ENCODE results near the gene SLC30A2. TPM values are rescaled to one million over a fixed set of nuclear protein-coding genes. Genes with fewer than 3 reads are reported as not detected.

The SLC30A2 gene
- polyA plus RNA-seq, 1 donor (not counting 4 experiments of a cell fraction or from before 2014, with no cell fraction given), result not detected

DNA sequence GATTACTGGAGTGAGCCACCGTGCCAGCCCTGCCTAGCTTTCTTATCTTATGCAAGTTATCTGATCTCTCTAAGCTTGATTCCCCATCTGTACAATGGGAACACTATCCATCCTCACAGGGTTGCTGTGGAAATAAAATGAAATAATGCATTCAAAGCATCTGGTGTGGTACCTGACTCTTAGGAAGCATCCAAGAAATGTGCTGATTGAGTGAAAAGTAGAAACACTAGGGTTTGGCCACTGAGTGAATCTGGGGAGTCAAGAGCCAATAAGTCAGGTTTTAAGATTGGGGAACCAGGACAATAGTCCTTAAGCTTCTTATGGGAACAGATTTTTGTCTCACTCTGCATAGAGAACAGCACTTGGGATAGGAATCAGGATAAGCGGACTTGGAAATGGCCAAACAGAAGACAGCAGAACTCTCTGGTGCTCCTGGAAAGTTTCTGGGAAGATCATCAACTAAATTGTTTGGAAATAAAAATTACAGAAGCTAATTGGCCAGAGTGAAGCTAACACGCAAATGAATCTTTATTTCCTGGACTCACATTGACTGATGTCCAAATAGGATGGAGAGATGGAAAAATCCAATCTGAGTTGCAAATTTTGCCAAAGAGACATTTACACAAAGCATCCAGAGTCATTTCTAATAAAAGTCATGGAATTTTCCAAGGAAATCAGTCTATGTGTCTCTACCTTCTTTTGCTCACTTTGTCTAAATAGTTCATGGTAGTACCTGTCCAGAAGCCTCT, 51.3 kb downstream of the SLC30A2 start:
- TF ChIP-seq EZH2 (IDR thresholded peaks at IDR 0.05; ENCODE audit: low read length) (no peak), CTCF (optimal IDR thresholded peaks at IDR 0.05 in 1 of 3, IDR thresholded peaks at IDR 0.05 in 1 of 3, conservative IDR thresholded peaks at IDR 0.05 in 1 of 3; ENCODE audit: extremely low read depth in 1 of 3, insufficient read depth in 2 of 3, low read length in 3 of 3) (no peak)

DNA sequence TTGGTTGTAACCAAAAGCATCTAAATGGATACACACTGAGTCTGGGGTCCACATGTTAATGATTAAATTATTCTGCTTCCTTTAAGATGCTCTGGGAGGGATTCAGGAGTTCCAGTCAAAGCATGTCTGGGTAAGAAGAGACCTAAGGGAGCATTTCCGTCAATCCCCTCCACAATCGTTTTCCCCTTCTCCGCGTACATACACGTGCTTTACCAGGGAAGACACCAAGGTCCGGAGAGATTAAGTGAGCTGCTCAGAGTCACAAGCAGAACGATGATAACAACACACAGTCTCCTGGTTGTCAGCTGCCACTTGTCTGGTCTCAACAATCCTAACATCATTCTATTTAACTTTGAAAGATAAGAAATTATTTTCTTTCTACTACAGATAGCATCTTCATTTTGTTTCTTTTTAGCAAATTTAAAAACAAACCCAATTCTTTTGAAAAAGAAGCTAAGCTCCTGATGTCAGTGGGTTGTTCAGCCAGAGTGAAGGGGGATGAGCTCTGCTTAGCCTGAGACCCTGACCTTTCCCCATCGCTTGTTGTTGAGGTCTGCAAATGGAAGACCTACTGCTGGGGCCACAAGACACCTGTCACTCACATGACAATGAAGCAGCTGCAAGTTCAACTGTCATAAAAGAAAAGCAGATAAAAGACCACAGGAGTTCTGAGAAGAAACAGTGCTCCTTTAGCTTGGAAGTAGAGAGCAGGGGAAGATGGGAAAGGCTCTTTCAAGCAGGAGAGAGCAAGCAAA, 52.5 kb downstream of the SLC30A2 start:
- no peaks in the 10 kb centered on the region for H3K9me3 ChIP-seq (ENCODE audit: control insufficient read depth, low read depth, low read length)
- H3K36me3 ChIP-seq (ENCODE audit: control insufficient read depth in 2 of 2, extremely low read depth in 1 of 2, insufficient read depth in 2 of 2, low read length in 2 of 2), result peaks cover 0 to 8% of the 10 kb centered on the region in 2 experiments
- H3K27ac ChIP-seq (ENCODE audit: control insufficient read depth, insufficient read depth, low read length), result no peak overlapping the region
- no peaks in the 10 kb centered on the region for H3K27me3 ChIP-seq (ENCODE audit: control insufficient read depth, extremely low read depth, insufficient read depth, low read length)
- no peak for TF ChIP-seq CTCF (optimal IDR thresholded peaks at IDR 0.05 in 1 of 3, IDR thresholded peaks at IDR 0.05 in 1 of 3, conservative IDR thresholded peaks at IDR 0.05 in 1 of 3; ENCODE audit: extremely low read depth in 1 of 3, insufficient read depth in 2 of 3, low read length in 3 of 3)
- no peak for TF ChIP-seq EZH2 (IDR thresholded peaks at IDR 0.05; ENCODE audit: low read length)
- dilution Hi-C loops (cut with MboI; ENCODE audit: extremely low pct_ligation_motif_present, low sequenced_read_pairs), result loop anchor here (25.0 kb wide), 1 partner anchor 106 kb away; the partner anchor contains the start of gene PAQR7
- no peak overlapping the region for H3K4me3 ChIP-seq (ENCODE audit: control insufficient read depth in 2 of 3, extremely low read depth in 1 of 3, insufficient read depth in 2 of 3, low read depth in 1 of 3, low read length in 3 of 3)
- H3K4me2 ChIP-seq (ENCODE audit: control insufficient read depth, extremely low read depth, insufficient read depth, low read depth, low read length), result no peak overlapping the region
- H3K9ac ChIP-seq (ENCODE audit: control insufficient read depth, extremely low read depth, insufficient read depth, low read length), result no peak overlapping the region
- FAIRE-seq, result no peak
- H4K20me1 ChIP-seq (ENCODE audit: control insufficient read depth, extremely low read depth, insufficient read depth, low read length), result no peaks in the 10 kb centered on the region
- no peak for DNase-seq (ENCODE audit: low read depth, low spot score)
- no peak overlapping the region for H2AFZ ChIP-seq (ENCODE audit: control insufficient read depth, low read length)
- peaks cover 11% of the 10 kb centered on the region for H3K4me1 ChIP-seq (ENCODE audit: control insufficient read depth, extremely low read depth, insufficient read depth, low read length)
- H3K9me1 ChIP-seq (ENCODE audit: control insufficient read depth, extremely low read depth, insufficient read depth, low read length), result peaks cover 2% of the 10 kb centered on the region
- peaks cover 7% of the 10 kb centered on the region for H3K79me2 ChIP-seq (ENCODE audit: control insufficient read depth, insufficient read depth, low read length)

More for the DNA sequence above, 51.3 kb downstream of the SLC30A2 start:
- no peak for FAIRE-seq
- DNase-seq (ENCODE audit: low read depth, low spot score), result no peak
- H3K27ac ChIP-seq (ENCODE audit: control insufficient read depth, insufficient read depth, low read length), result no peak overlapping the region
- peaks cover 0 to 5% of the 10 kb centered on the region in 2 experiments for H3K36me3 ChIP-seq (ENCODE audit: control insufficient read depth in 2 of 2, extremely low read depth in 1 of 2, insufficient read depth in 2 of 2, low read length in 2 of 2)
- H3K4me3 ChIP-seq (ENCODE audit: control insufficient read depth in 2 of 3, extremely low read depth in 1 of 3, insufficient read depth in 2 of 3, low read depth in 1 of 3, low read length in 3 of 3), result no peak overlapping the region
- peaks cover 7% of the 10 kb centered on the region for H3K79me2 ChIP-seq (ENCODE audit: control insufficient read depth, insufficient read depth, low read length)
- H3K4me1 ChIP-seq (ENCODE audit: control insufficient read depth, extremely low read depth, insufficient read depth, low read length), result peaks cover 15% of the 10 kb centered on the region
- no peak overlapping the region for H3K4me2 ChIP-seq (ENCODE audit: control insufficient read depth, extremely low read depth, insufficient read depth, low read depth, low read length)
- dilution Hi-C loops (cut with MboI; ENCODE audit: extremely low pct_ligation_motif_present, low sequenced_read_pairs), result loop anchor here (25.0 kb wide), 1 partner anchor 107 kb away; the partner anchor contains the start of gene PAQR7
- no peaks in the 10 kb centered on the region for H3K9me3 ChIP-seq (ENCODE audit: control insufficient read depth, low read depth, low read length)
- H3K27me3 ChIP-seq (ENCODE audit: control insufficient read depth, extremely low read depth, insufficient read depth, low read length), result no peaks in the 10 kb centered on the region
- no peak overlapping the region for H2AFZ ChIP-seq (ENCODE audit: control insufficient read depth, low read length)
- peaks cover 2% of the 10 kb centered on the region for H3K9me1 ChIP-seq (ENCODE audit: control insufficient read depth, extremely low read depth, insufficient read depth, low read length)
- H3K9ac ChIP-seq (ENCODE audit: control insufficient read depth, extremely low read depth, insufficient read depth, low read length), result no peak overlapping the region
- no peaks in the 10 kb centered on the region for H4K20me1 ChIP-seq (ENCODE audit: control insufficient read depth, extremely low read depth, insufficient read depth, low read length)

Measured in keratinocyte (primary cell).